CD4-positive, alpha-beta T cell treated with Interleukin-17A for 1 hour (primary cell): Measurements from ENCODE around the gene SOS1.
A peak's percentile ranks its signal among the peaks of the same experiment; 100 is the strongest.
"Not testable (repeated sequence)": the region's sequence is repeated elsewhere in the genome, so short reads cannot be mapped to it uniquely, and the experiment has no call there.

Experiments
- DNase-seq: peaks from one replicate; pipeline ENCODE4 v3.0.0-alpha.2; 2020

The SOS1 gene

DNA sequence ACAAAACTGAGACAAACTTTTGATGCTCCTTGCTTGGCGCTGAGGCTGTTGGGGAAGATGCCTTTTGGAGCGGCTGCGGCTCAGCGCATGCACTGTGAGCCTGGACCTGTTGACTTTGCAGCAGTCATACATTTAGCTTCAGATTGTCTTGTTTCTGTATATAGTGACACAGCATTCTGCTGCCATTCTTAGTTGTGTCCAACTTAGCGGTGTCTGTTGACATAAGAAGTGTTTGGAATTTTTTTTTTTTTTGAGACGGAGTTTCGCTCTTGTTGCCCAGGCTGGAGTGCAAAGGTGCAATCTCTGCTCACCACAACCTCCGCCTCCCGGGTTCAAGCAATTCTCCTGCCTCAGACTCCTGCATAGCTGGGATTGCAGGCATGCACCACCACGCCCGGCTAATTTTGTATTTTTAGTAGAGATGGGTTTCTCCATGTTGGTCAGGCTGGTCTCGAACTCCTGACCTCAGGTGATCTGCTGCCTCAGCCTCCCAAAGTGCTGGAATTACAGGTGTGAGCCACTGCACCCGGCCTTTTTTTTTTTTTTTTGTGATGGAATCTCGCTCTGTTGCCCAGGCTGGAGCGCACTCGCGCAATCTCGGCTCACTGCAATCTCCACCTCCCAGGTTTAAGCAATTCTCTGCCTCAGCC, 17.5 kb upstream of the SOS1 start:
- not testable (repeated sequence) for DNase-seq

- DNase-seq = peak; percentile 27
Measured at GRCh38 chr2:39136799-39137198, 15.9 kb upstream of the SOS1 start.

- no peak for DNase-seq
Measured at GRCh38 chr2:39135690-39136259, 14.9 kb upstream of the SOS1 start.

GRCh38 chr2:39133215-39133851, 12.5 kb upstream of the SOS1 start:
- no peak for DNase-seq

- peak; percentile 80 for DNase-seq
Measured at GRCh38 chr2:39128919-39129391, 8.1 kb upstream of the SOS1 start.

DNA sequence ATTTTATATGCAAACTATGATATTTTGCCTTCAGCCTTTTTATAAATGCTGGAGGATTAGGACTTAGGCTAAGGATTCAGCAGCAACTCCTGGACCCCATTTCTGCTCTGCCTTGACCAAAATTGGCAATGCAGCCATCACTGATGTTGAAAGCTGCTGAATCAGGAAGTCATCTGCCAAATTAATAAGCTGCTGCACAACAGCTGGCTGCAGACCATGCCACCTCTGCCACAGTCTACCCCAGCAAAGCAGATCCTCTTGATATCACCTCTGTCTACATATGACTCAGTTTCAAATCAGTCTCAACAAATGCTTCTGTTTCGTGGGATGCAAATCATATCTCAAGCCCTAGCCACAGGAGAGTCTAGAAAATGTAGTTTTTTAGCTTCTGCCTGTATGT, 7.1 kb upstream of the SOS1 start:
- peak; percentile 44 for DNase-seq

- DNase-seq = no peak
Measured at GRCh38 chr2:39124746-39125057, 3.9 kb upstream of the SOS1 start.

GRCh38 chr2:39124000-39124745, 3.3 kb upstream of the SOS1 start:
- DNase-seq = peak; percentile 96

GRCh38 chr2:39123436-39123999, 2.7 kb upstream of the SOS1 start:
- no peak for DNase-seq

DNA sequence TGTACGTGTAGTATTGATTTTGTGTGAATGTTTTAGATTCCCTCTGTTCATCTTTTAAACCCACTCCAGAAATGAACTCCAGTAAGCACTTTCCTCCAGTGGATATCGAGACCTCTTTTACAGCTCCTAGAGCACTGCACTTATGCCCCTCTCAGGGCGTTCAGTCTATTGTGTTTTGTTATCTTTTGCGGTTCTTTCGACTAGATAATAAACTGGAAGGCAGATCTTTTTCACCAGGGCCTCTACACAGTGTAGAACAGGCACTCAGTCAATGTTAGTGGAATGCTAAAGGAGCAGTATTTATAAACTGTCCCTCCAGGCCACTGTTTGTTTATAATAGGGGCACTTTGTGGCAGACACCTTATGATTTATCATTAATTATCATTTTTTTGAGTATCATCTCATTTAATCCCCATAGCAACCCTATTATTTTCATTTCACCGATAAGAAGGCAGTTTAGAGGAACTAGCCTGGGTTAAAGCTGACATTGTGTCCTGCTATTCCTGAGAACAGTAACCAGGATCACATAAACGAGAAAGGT, 742 bp upstream of the SOS1 start:
- no peak for DNase-seq

DNA sequence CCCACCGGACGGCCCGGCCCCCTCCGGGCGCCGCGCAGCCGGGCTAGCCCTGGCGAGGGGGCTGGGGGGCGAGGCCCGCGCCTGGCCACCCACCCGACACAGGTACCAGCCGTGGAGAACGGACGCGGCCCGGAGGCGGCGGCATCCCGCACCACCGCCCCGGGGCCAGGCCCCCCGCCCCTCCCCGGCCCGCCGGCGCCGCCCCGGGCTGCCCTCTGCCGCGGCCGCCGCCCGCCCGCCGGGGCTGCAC, 405 bp downstream of the SOS1 start:
- no peak for DNase-seq

GRCh38 chr2:39119732-39120520, 925 bp downstream of the SOS1 start:
- DNase-seq = peak; percentile 62

GRCh38 chr2:39118786-39119499, 1.9 kb downstream of the SOS1 start:
- DNase-seq = no peak

DNA sequence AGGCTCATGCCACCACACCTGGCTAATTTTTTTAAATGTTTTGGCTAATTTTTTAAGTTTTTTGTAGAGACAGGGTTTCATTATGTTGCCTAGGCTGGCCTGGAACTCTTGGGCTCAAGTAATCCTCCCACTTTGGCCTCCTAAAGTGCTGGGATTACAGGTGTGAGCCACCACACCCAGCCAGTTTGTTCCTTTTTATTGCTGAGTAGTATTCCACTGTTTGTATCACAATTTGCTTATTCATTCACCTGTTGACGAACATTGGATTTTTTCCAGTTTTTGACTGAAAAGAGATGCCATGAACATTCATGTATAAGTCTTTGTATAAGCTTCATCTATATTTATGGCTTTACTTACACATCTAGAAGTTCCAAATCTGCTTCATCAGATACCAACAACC, 5.3 kb downstream of the SOS1 start:
- no peak for DNase-seq

DNA sequence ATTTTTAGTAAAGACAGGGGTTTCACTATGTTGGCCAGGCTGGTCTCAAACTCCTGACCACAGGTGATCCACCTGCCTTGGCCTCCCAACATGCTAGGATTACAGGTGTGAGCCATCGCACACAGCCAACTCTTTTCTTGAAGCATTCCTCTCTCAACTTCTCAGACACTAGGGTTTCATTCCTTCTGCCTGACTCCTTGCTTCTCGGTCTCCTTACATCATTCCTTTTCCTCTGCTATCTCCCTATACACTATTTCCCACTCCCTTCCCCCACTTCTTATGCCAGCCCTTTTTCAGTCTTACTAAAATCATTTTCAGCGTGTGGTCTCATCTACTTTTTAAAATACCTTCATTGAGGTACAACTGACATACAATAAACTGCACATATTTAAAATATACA, 6.1 kb downstream of the SOS1 start:
- DNase-seq = no peak

GRCh38 chr2:39109537-39109936, 11.3 kb downstream of the SOS1 start:
- no peak for DNase-seq

- DNase-seq = no peak
Measured at GRCh38 chr2:39108377-39108776, 12.5 kb downstream of the SOS1 start.

DNA sequence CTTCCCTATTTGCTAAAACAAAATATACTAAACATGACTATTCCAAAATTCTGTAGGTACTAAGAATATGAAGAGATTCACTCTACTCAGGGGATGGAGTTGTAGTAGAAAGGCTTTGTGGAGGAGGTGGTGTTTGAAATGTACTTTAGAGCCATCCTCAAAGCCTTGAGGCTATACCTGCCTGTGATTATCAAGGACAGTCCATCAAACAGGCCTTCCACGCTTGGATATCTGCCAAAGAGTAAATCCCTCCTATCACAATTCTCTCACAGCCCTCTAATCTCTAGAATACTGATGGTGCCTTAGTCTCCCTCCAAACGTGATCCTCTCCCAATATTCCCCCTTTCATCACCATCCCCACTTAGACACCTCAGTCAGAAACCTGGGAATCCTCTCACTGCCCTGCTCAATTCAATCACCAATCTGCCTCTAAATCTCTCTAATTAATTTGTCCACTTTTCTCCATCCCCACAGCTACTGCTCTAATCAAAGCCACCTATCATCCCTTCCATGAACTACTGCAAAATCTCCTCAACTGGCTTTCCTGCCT, 13.1 kb downstream of the SOS1 start:
- DNase-seq = no peak

GRCh38 chr2:39107156-39107555, 13.7 kb downstream of the SOS1 start:
- DNase-seq = no peak

DNA sequence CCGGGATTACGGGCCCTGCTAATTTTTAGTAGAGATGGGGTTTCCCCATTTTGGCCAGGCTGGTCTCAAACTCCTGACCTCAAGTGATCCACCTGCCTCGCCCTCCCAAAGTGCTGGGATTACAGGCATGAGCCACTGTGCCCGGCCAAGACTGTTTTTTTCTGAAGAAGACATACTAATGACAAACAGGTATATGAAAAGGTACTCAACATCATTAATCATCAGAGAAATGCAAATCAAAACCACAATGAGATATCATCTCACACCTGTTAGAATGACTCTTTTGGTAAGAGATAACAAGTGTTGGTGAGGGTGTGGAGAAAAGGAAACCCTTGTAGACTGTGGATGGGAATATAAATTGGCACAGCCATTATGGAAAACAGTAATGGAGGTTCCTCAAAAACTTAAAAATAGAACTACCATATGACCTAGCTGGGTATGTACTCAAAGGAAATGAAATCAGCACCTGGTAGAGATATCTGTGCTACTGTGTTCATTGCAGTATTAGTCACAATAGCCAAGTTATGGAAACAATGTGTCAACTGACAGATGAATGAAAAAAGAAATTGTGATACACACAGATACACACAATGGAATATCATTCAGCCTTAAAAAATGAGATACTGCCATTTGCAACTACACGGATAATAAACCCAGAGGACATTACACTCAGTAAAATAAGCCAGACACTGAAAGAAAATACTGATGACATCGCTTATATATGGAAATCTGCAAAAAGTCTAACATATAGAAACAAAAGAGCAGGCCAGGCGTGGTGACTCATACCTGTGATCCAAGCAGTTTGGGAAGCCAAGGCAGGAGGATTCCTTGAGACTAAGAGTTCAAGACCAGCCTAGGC, 20.8 kb downstream of the SOS1 start:
- DNase-seq = no peak
